H9 (cell line): ENCODE measurements around the gene GPR146. TPM values are rescaled to one million over a fixed set of nuclear protein-coding genes. Genes with fewer than 3 reads are reported as not detected.

Experiments
- DNase-seq: peaks from one replicate; pipeline ENCODE4 v3.0.0-alpha.2; 2017
- H2AFZ ChIP-seq: one replicate; pipeline ENCODE4 v1.6.1; 2013; ENCODE audit warnings: mild to moderate bottlenecking, low read length, control low read depth, moderate library complexity
- H2AK5ac ChIP-seq: 2 replicates; pipeline ENCODE4 v1.6.1; 2013; ENCODE audit warnings: low read length, control low read depth, mixed read lengths; ENCODE audit not compliant: insufficient read length
- H2BK120ac ChIP-seq: one replicate; pipeline ENCODE4 v1.6.1; 2013; ENCODE audit warnings: low read depth, mild to moderate bottlenecking, low read length, control low read depth, inconsistent platforms; ENCODE audit not compliant: poor library complexity, severe bottlenecking
- H2BK12ac ChIP-seq: 2 replicates; pipeline ENCODE4 v1.6.1; 2013; ENCODE audit warnings: low read length, control low read depth, mixed read lengths, low read depth; ENCODE audit not compliant: insufficient read length
- H2BK15ac ChIP-seq: 2 replicates; pipeline ENCODE4 v1.6.1; 2013; ENCODE audit warnings: low read depth, low read length, control low read depth
- H2BK20ac ChIP-seq: one replicate; pipeline ENCODE4 v1.6.1; 2013; ENCODE audit warnings: low read depth, mild to moderate bottlenecking, low read length, control low read depth, inconsistent platforms; ENCODE audit not compliant: poor library complexity, severe bottlenecking
- H2BK5ac ChIP-seq: 2 replicates; pipeline ENCODE4 v1.6.1; 2013; ENCODE audit warnings: low read length, control low read depth, mixed read lengths; ENCODE audit not compliant: insufficient read length
- H3K14ac ChIP-seq: 2 replicates; pipeline ENCODE4 v1.6.1; 2013; ENCODE audit warnings: low read length, control low read depth; ENCODE audit not compliant: insufficient read depth
- H3K18ac ChIP-seq: 2 replicates; pipeline ENCODE4 v1.6.1; 2013; ENCODE audit warnings: low read depth, mild to moderate bottlenecking, mixed read lengths, low read length, control low read depth; ENCODE audit not compliant: insufficient read length
- H3K23ac ChIP-seq: 2 replicates; pipeline ENCODE4 v1.6.1; 2013; ENCODE audit warnings: low read length, control low read depth, mixed read lengths, low read depth; ENCODE audit not compliant: insufficient read length
- H3K23me2 ChIP-seq: 2 replicates; pipeline ENCODE4 v1.6.1; 2013; ENCODE audit warnings: low read depth, mild to moderate bottlenecking, mixed read lengths, low read length, control low read depth; ENCODE audit not compliant: insufficient read length, poor library complexity, severe bottlenecking
- H3K27ac ChIP-seq: 2 replicates; pipeline ENCODE4 v1.5.1; 2013; ENCODE audit warnings: low read length, control low read depth, mixed read lengths, low read depth; ENCODE audit not compliant: insufficient read length
- H3K27me3 ChIP-seq: 2 replicates; pipeline ENCODE4 v1.6.1; 2013; ENCODE audit warnings: low read length, control low read depth, inconsistent platforms; ENCODE audit not compliant: insufficient read depth
- H3K4ac ChIP-seq: 2 replicates; pipeline ENCODE4 v1.6.1; 2013; ENCODE audit warnings: low read depth, mild to moderate bottlenecking, control low read depth, inconsistent platforms, low read length, moderate library complexity
- H3K4me1 ChIP-seq: 2 replicates; pipeline ENCODE4 v1.6.1; 2013; ENCODE audit warnings: low read length, control low read depth, inconsistent platforms; ENCODE audit not compliant: insufficient read depth
- H3K4me2 ChIP-seq: 2 replicates; pipeline ENCODE4 v1.6.1; 2013; ENCODE audit warnings: low read length, control low read depth, mixed read lengths; ENCODE audit not compliant: insufficient read length, insufficient read depth
- H3K56ac ChIP-seq: 2 replicates; pipeline ENCODE4 v1.6.1; 2013; ENCODE audit warnings: low read depth, mild to moderate bottlenecking, mixed read lengths, low read length, control low read depth; ENCODE audit not compliant: insufficient read length
- H3K79me1 ChIP-seq: 2 replicates; pipeline ENCODE4 v1.6.1; 2013; ENCODE audit warnings: low read depth, mild to moderate bottlenecking, moderate library complexity, low read length, control low read depth, inconsistent platforms; ENCODE audit not compliant: insufficient read depth, poor library complexity, severe bottlenecking
- H3K79me2 ChIP-seq: 2 replicates; pipeline ENCODE4 v1.6.1; 2013; ENCODE audit warnings: low read length, control low read depth, inconsistent platforms; ENCODE audit not compliant: insufficient read depth
- H3K9ac ChIP-seq: 2 replicates; pipeline ENCODE4 v1.6.1; 2013; ENCODE audit warnings: low read length, control low read depth, mixed read lengths; ENCODE audit not compliant: insufficient read length; ENCODE audit errors: extremely low read depth
- H3K9me3 ChIP-seq: one replicate; pipeline ENCODE4 v1.6.1; 2013; ENCODE audit warnings: low read depth, low read length, inconsistent platforms; ENCODE audit not compliant: control insufficient read depth
- H3T11ph ChIP-seq: one replicate; pipeline ENCODE4 v1.6.1; 2013; ENCODE audit warnings: mild to moderate bottlenecking, low read length, control low read depth, inconsistent platforms
- H4K20me1 ChIP-seq: one replicate; pipeline ENCODE4 v1.6.1; 2013; ENCODE audit not compliant: control insufficient read depth, insufficient read length, insufficient read depth
- H4K5ac ChIP-seq: 2 replicates; pipeline ENCODE4 v1.6.1; 2013; ENCODE audit warnings: low read depth, mild to moderate bottlenecking, mixed read lengths, low read length, control low read depth; ENCODE audit not compliant: insufficient read length
- H4K8ac ChIP-seq: replicated peaks from 2 replicates; pipeline ENCODE4 v1.6.1; 2013; ENCODE audit warnings: low read length, control low read depth, mixed read lengths, low read depth; ENCODE audit not compliant: insufficient read length
- H4K91ac ChIP-seq: 2 replicates; pipeline ENCODE4 v1.6.1; 2013; ENCODE audit warnings: low read depth, mild to moderate bottlenecking, moderate library complexity, mixed read lengths, low read length, control low read depth; ENCODE audit not compliant: insufficient read length
- H3K27ac Mint-ChIP-seq, 3 experiments: 2 replicates in 2 of 3; 3 replicates in 1 of 3; pipeline ENCODE4 v1.8.0; 2020 to 2021; ENCODE audit warnings: mixed read lengths in 3 of 3, mild to moderate bottlenecking in 1 of 3, moderate library complexity in 1 of 3
- H3K27me3 Mint-ChIP-seq: 2 replicates; pipeline ENCODE4 v1.8.0; 2021; ENCODE audit warnings: low read depth, mild to moderate bottlenecking, moderate library complexity, mixed read lengths
- H3K36me3 Mint-ChIP-seq, 3 experiments: 2 replicates in 2 of 3; 3 replicates in 1 of 3; pipeline ENCODE4 v1.8.0; 2020 to 2021; ENCODE audit warnings: low read depth in 3 of 3, mixed read lengths in 3 of 3; ENCODE audit not compliant: insufficient read depth in 1 of 3
- H3K4me1 Mint-ChIP-seq, 2 experiments: 2 replicates each; pipeline ENCODE4 v1.8.0; 2020; ENCODE audit warnings: mixed read lengths in 2 of 2
- H3K4me3 Mint-ChIP-seq, 2 experiments: 2 replicates in 1 of 2; 3 replicates in 1 of 2; pipeline ENCODE4 v1.8.0; 2020 to 2021; ENCODE audit warnings: mild to moderate bottlenecking in 2 of 2, mixed read lengths in 2 of 2, moderate library complexity in 1 of 2
- H3K9me3 Mint-ChIP-seq, 2 experiments: 2 replicates in 1 of 2; 3 replicates in 1 of 2; pipeline ENCODE4 v1.8.0; 2020; ENCODE audit warnings: mild to moderate bottlenecking in 2 of 2, mixed read lengths in 2 of 2, moderate library complexity in 1 of 2
- WGBS: extraction: QIAGEN DNeasy Blood & Tissue Kit; methylation state at CpG from one replicate; pipeline ENCODE4 v1.1.7; 2013; ENCODE audit warnings: missing lambda C conversion rate, low lambda C conversion rate, mixed read lengths; ENCODE audit not compliant: insufficient read length; ENCODE audit errors: extremely low coverage; 5-methylcytosine and 5-hydroxymethylcytosine counted together
- total RNA-seq: library from RNA; stranded (reverse); gene quantifications from 2 replicates; pipeline ENCODE4 v1.2.1, GENCODE V29; 2021
- TF ChIP-seq, protein P1 (sequence below): fragments of 200-600 bp; sonication (generic); conservative IDR thresholded peaks from 3 replicates; pipeline ENCODE4 v1.8.0; 2021; ENCODE audit warnings: antibody characterized with exemption, mild to moderate bottlenecking

The GPR146 gene
- total RNA-seq, 1 experiment from 2014 or later: 1.4 TPM

DNA sequence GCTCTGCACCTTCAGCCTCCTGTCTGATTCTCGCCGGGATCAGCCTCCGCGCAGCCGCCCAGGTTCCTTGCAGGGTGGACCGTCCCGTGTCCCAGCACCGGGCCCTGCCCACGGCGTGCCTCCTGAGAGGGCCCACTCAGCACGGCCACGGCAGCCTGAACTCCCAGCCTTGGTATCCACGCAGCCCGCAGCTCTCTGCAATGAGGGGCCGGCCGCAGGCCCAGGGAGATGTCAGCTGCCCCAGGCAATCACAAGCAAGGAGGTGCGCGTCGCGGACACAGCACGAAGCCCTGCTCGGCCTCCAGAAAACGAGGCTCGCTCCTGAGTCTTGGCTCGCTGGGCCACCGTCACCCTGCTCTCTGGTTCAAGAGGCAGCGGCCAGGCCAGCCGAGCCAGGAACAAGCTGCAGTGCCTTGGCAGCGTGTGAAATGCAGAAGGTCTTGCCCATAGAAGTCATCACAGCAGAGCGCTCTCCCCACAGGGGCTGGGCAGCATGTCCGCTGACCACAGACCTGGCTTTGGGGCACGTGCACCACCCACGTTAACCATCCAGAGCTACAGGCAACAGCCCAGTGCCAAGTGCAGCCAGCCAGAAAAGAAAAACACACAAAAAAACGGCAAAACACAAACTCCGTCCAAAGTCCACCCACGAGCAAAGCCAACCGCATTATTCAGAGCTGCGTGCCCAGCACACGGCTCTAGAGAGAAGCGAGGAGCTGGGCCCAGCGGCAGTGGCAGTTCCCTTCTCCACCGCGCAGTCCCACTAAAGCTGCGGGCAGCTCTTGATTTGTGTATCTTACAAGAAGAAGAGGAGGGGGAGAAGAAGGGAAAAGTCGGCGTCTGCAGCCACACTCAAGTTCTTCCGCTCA lies 57.5 kb downstream of the GPR146 start:
- H3K4me1 ChIP-seq: no peaks in the 10 kb centered on the region
- no peak overlapping the region for H3K9ac ChIP-seq
- H3K56ac ChIP-seq: no peak overlapping the region
- no peak overlapping the region for H3K23ac ChIP-seq
- no peak overlapping the region for H3K4me2 ChIP-seq
- H2AFZ ChIP-seq: no peak overlapping the region
- H3K36me3 Mint-ChIP-seq: peaks cover 3 to 19% (median 13%) of the 10 kb centered on the region in 3 experiments; a peak in 6 of 7 replicates
- no peak overlapping the region for H3K18ac ChIP-seq
- no peak overlapping the region for H4K8ac ChIP-seq
- peaks cover 5% of the 10 kb centered on the region; the same call in 1 of the 2 replicates for H3K79me2 ChIP-seq
- WGBS: no CpG with 5 or more reads among the region's 47 CpGs
- H3K79me1 ChIP-seq: peaks cover 9% of the 10 kb centered on the region
- DNase-seq: no peak
- H3K27ac ChIP-seq: no peak overlapping the region
- no peaks in the 10 kb centered on the region for H3K27me3 Mint-ChIP-seq
- no peak overlapping the region for H3K4me3 Mint-ChIP-seq
- no peak overlapping the region for H2BK12ac ChIP-seq
- peak overlapping the region in 2 of 3 experiments; percentile 53 to 86; a peak in 4 of 7 replicates for H3K27ac Mint-ChIP-seq
- H2BK20ac ChIP-seq: no peak overlapping the region
- no peaks in the 10 kb centered on the region for H3K9me3 Mint-ChIP-seq
- no peaks in the 10 kb centered on the region for H4K20me1 ChIP-seq
- no peak overlapping the region for H3K14ac ChIP-seq
- no peaks in the 10 kb centered on the region for H3K9me3 ChIP-seq
- no peaks in the 10 kb centered on the region for H3K4me1 Mint-ChIP-seq
- H3K4ac ChIP-seq: no peak overlapping the region; the same call in 1 of the 2 replicates
- H4K91ac ChIP-seq: no peak overlapping the region
- no peak overlapping the region for H2BK120ac ChIP-seq
- H2BK15ac ChIP-seq: no peak overlapping the region
- no peak overlapping the region for H2BK5ac ChIP-seq
- no peak overlapping the region for H3T11ph ChIP-seq
- no peaks in the 10 kb centered on the region for H3K23me2 ChIP-seq
- TF ChIP-seq, protein P1, sequence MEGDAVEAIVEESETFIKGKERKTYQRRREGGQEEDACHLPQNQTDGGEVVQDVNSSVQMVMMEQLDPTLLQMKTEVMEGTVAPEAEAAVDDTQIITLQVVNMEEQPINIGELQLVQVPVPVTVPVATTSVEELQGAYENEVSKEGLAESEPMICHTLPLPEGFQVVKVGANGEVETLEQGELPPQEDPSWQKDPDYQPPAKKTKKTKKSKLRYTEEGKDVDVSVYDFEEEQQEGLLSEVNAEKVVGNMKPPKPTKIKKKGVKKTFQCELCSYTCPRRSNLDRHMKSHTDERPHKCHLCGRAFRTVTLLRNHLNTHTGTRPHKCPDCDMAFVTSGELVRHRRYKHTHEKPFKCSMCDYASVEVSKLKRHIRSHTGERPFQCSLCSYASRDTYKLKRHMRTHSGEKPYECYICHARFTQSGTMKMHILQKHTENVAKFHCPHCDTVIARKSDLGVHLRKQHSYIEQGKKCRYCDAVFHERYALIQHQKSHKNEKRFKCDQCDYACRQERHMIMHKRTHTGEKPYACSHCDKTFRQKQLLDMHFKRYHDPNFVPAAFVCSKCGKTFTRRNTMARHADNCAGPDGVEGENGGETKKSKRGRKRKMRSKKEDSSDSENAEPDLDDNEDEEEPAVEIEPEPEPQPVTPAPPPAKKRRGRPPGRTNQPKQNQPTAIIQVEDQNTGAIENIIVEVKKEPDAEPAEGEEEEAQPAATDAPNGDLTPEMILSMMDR: no peak
- no peak overlapping the region for H4K5ac ChIP-seq
- H2AK5ac ChIP-seq: no peak overlapping the region
- H3K27me3 ChIP-seq: no peaks in the 10 kb centered on the region
